MM.1S (cell line): ENCODE measurements around the gene KIAA1958.

Source experiments
- CTCF ChIP-seq: fragments of 300-600 bp; sonication (generic); IDR thresholded peaks from 2 replicates; pipeline ENCODE4 v1.5.1; 2016; ENCODE audit warnings: antibody characterized with exemption, low read length, mixed read lengths
- EZH2 ChIP-seq: fragments of 300-600 bp; sonication (generic); optimal IDR thresholded peaks from 2 replicates; pipeline ENCODE3; 2017; ENCODE audit warnings: low read depth, mild to moderate bottlenecking, antibody characterized with exemption, low read length, mixed read lengths

GRCh38 chr9:112535811-112536210, 49.2 kb downstream of the KIAA1958 start:
- TF ChIP-seq CTCF (no peak), EZH2 (no peak)
